Adrenal gland (tissue), 12 donors: ENCODE measurements around the gene AMBP. TPM values are rescaled to one million over a fixed set of nuclear protein-coding genes. Genes with fewer than 3 reads are reported as not detected.
A peak's percentile ranks its signal among the peaks of the same experiment; 100 is the strongest.
"Not testable (repeated sequence)": the region's sequence is repeated elsewhere in the genome, so short reads cannot be mapped to it uniquely, and the experiment has no call there.

ENCODE experiments used
- DNase-seq, 7 donors: peaks; one replicate each; pipeline ENCODE4 v3.0.0-alpha.2; 2019 to 2020
- H3K27ac ChIP-seq, 5 donors: fragments of 200-600 bp; sonication (generic) in 4 of 5; 1 replicate in 3 of 5; 2 replicates in 2 of 5; pipeline versions ENCODE4 v1.5.1 to v1.8.0; 2016 to 2020; ENCODE audit warnings: mild to moderate bottlenecking in 1 of 5
- H3K27me3 ChIP-seq: fragments of 200-600 bp; 2 replicates; pipeline ENCODE4 v1.8.0; 2021
- H3K36me3 ChIP-seq, 2 donors: fragments of 200-600 bp; replicated peaks in 1 of 2; 1 replicate in 1 of 2; 2 replicates in 1 of 2; pipeline versions ENCODE4 v1.5.1 to v1.8.0; 2018 to 2022
- H3K4me1 ChIP-seq, 2 donors: fragments of 200-600 bp; replicated peaks in 1 of 2; 1 replicate in 1 of 2; 2 replicates in 1 of 2; pipeline versions ENCODE4 v1.5.1 to v1.8.0; 2018 to 2021
- H3K4me3 ChIP-seq, 4 donors: fragments of 200-600 bp; sonication (generic) in 3 of 4; one replicate each; pipeline ENCODE4 v1.5.1; 2016 to 2018
- H3K9me3 ChIP-seq, 3 donors: fragments of 200-600 bp; sonication (generic) in 1 of 3; replicated peaks in 1 of 3; 1 replicate in 2 of 3; 2 replicates in 1 of 3; pipeline versions ENCODE4 v1.5.1 to v1.8.0; 2016 to 2021
- CTCF ChIP-seq, 6 experiments: fragments of 450-650 bp in 4 of 6; fragments of 200-600 bp in 2 of 6; sonication (generic) in 1 of 6; IDR thresholded peaks; 1 replicate in 5 of 6; 2 replicates in 1 of 6; pipeline versions ENCODE4 v1.5.1 to v1.8.0; 2016 to 2021; ENCODE audit warnings: antibody characterized with exemption in 6 of 6, mild to moderate bottlenecking in 2 of 6, moderate library complexity in 1 of 6
- POLR2A ChIP-seq, 2 donors: fragments of 450-650 bp; IDR thresholded peaks; one replicate each; pipeline ENCODE4 v1.6.1; 2017; ENCODE audit warnings: antibody characterized with exemption in 2 of 2, mild to moderate bottlenecking in 2 of 2, moderate library complexity in 1 of 2
- WGBS, 4 donors: extraction: QIAGEN DNeasy Blood & Tissue Kit in 2 of 4; methylation state at CpG; one replicate each; pipeline versions ENCODE4 v1.1.5 to v1.1.7; 2013 to 2017; 5-methylcytosine and 5-hydroxymethylcytosine counted together
- intact Hi-C, 2 donors: fragments of 100-400 bp; cut with DNase I; formaldehyde crosslinking; loops; one replicate each; pipeline versions ENCODE4 v1.14.1 to v1.15.0; 2022 to 2023
- polyA plus RNA-seq, 3 donors: library from polyadenylated mRNA; stranded (reverse); fragments of 200-250 nt in 2 of 3; fragments of 350-450 nt in 1 of 3; fragmentation: Illumina TruSeq in 1 of 3; extraction: RNeasy Lipid Tissue Mini Kit (QIAGEN cat#74804) in 1 of 3; gene quantifications; one replicate each; pipeline ENCODE4 v1.2.3, GENCODE V29; 2013 to 2014
- total RNA-seq, 9 donors: library from RNA; depleted of rRNA in 4 of 9; stranded (reverse); fragments of >200 nt in 4 of 9; fragments of 120-200 nt in 1 of 9; fragmentation: NEBNext Ultra II Directional in 1 of 9; extraction: Animal tissue kit (Norgen Biotek cat#: 25700) in 1 of 9; gene quantifications; one replicate each; pipeline versions ENCODE4 v1.1.0 to v1.2.4, GENCODE V29; 2013 to 2023
- donor health status: healthy with polysubstance abuse.
- donor health status: Bipolar disorder and iron deficiency.
- donor health status: DM: yes; HTN: yes; CAD: no.
- donor health status: DM: no; HTN: no; CAD: no.
- donor health status: DM: no; HTN: no; CAD: no.
- donor health status: DM: yes; HTN: yes; CAD: no.

Gene AMBP
- total and polyA plus RNA-seq, 12 donors, result 0.17 to 2.8 (median 0.44) TPM; not detected in 5

GRCh38 chr9:114048533-114049415, 29.3 kb downstream of the AMBP start:
- H3K4me1 ChIP-seq, result no peaks in the 10 kb centered on the region
- 92 to 96% (median 93%) methylated on average over 30 to 44 of the region's 44 CpGs for WGBS, 4 donors
- H3K36me3 ChIP-seq, result peaks cover 0 to 33% of the 10 kb centered on the region in 2 donors
- TF ChIP-seq CTCF (IDR thresholded peaks at IDR 0.05), result no peak
- TF ChIP-seq POLR2A (IDR thresholded peaks at IDR 0.05), result no peak
- intact Hi-C loops, result no loop called here
- no peaks in the 10 kb centered on the region for H3K27me3 ChIP-seq
- peak in 3 of 7 donors; percentile 10 to 48 (median 11) for DNase-seq
- H3K4me3 ChIP-seq, result no peak overlapping the region
- H3K27ac ChIP-seq, result no peak overlapping the region
- H3K9me3 ChIP-seq, result no peaks in the 10 kb centered on the region

DNA sequence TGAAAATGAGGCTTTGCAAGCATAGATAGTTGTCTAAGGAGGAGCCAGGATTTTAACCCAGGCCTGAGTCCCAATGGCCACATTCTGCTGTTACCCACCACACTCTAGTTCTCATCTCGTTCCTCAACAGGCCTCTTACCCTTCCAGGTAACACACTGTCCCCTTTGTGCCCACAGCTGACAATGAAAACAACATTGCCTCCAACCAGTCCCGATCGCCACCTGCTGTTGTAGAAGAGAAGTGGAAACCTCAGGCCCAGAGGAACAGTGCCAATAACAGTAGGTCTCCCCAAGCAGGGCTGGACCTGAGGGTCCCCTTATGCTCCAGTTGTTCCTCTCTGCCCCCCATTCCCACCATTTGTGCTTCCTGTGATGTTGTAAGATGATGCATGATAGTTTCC, 30.4 kb downstream of the AMBP start:
- Histone ChIP-seq H3K27me3 (no peaks in the 10 kb centered on the region), H3K4me3 (no peak overlapping the region), H3K36me3 (peaks cover 0 to 33% of the 10 kb centered on the region in 2 donors), H3K9me3 (no peaks in the 10 kb centered on the region), H3K27ac (no peak overlapping the region), H3K4me1 (no peaks in the 10 kb centered on the region)
- no peak for TF ChIP-seq POLR2A (IDR thresholded peaks at IDR 0.05)
- TF ChIP-seq CTCF (IDR thresholded peaks at IDR 0.05), result peak in 3 of 6 experiments; percentile 19 to 35 (median 20)
- DNase-seq, result peak in 3 of 7 donors; percentile 6 to 43 (median 20)
- intact Hi-C loops, result no loop called here
- 79 to 97% (median 86%) methylated on average over 3 of the region's 3 CpGs for WGBS, 4 donors

- H3K27me3 ChIP-seq, result no peaks in the 10 kb centered on the region
- H3K27ac ChIP-seq, result no peak overlapping the region
- no peak for TF ChIP-seq POLR2A (IDR thresholded peaks at IDR 0.05)
- no peak for TF ChIP-seq CTCF (IDR thresholded peaks at IDR 0.05)
- 83 to 100% (median 91%) methylated on average over 1 of the region's 1 CpG for WGBS, 4 donors
- no peaks in the 10 kb centered on the region for H3K9me3 ChIP-seq
- H3K4me3 ChIP-seq, result no peak overlapping the region
- H3K4me1 ChIP-seq, result no peaks in the 10 kb centered on the region
- DNase-seq, result no peak
- H3K36me3 ChIP-seq, result peaks cover 0 to 33% of the 10 kb centered on the region in 2 donors
- intact Hi-C loops, result no loop called here
Observed at GRCh38 chr9:114046875-114047274, 31.2 kb downstream of the AMBP start.

DNA sequence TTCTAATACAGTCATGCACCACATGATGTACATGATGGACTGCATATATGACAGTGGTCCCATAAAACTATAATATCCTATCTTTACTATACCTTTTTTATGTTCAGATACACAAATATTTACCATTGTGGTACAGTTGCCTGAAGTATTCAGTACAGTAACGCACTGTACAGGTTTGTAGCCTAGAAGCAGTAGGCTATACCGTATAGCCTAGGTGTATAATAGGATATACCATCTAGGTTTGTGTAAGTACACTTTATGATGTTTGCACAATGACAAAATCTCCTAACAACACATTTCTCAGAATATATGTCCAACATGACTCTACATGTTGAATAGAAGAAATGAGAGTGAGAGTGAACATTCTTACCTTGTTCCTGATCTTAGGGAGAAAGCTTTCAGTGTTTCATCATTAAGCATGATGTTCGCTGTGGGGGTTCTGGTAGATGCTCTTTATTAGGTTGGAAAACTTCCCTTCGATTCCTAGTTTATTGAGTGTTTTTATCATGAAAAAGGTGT, 31.8 kb downstream of the AMBP start:
- DNase-seq, result no peak
- TF ChIP-seq CTCF (IDR thresholded peaks at IDR 0.05) (no peak), POLR2A (IDR thresholded peaks at IDR 0.05) (no peak)
- no peak overlapping the region for H3K4me3 ChIP-seq

GRCh38 chr9:114043660-114044059, 34.4 kb downstream of the AMBP start:
- H3K36me3 ChIP-seq, result peaks cover 0 to 21% of the 10 kb centered on the region in 2 donors
- H3K4me1 ChIP-seq, DNase-seq, intact Hi-C loops, H3K9me3 ChIP-seq, H3K4me3 ChIP-seq, H3K27ac ChIP-seq, H3K27me3 ChIP-seq: not testable (repeated sequence)

More for the DNA sequence above, 31.8 kb downstream of the AMBP start:
- H3K27me3 ChIP-seq, result no peaks in the 10 kb centered on the region
- intact Hi-C loops, result no loop called here
- no peak overlapping the region for H3K27ac ChIP-seq
- peaks cover 0 to 33% of the 10 kb centered on the region in 2 donors for H3K36me3 ChIP-seq
- H3K4me1 ChIP-seq, result no peaks in the 10 kb centered on the region
- H3K9me3 ChIP-seq, result no peaks in the 10 kb centered on the region
- 95 to 98% (median 97%) methylated on average over 4 of the region's 4 CpGs for WGBS, 4 donors
